Activated CD4-positive, CD25-positive, alpha-beta regulatory T cell treated with anti-CD3 and anti-CD28 coated beads, Interleukin-2, amount 50 U/mL, for 16 hours (primary cell): ENCODE results near the gene CDC42EP5.

Experiments used
- DNase-seq: peaks from one replicate; pipeline ENCODE4 v3.0.0-alpha.2; 2020; ENCODE audit warnings: low read depth, low spot score

CDC42EP5 gene

DNA sequence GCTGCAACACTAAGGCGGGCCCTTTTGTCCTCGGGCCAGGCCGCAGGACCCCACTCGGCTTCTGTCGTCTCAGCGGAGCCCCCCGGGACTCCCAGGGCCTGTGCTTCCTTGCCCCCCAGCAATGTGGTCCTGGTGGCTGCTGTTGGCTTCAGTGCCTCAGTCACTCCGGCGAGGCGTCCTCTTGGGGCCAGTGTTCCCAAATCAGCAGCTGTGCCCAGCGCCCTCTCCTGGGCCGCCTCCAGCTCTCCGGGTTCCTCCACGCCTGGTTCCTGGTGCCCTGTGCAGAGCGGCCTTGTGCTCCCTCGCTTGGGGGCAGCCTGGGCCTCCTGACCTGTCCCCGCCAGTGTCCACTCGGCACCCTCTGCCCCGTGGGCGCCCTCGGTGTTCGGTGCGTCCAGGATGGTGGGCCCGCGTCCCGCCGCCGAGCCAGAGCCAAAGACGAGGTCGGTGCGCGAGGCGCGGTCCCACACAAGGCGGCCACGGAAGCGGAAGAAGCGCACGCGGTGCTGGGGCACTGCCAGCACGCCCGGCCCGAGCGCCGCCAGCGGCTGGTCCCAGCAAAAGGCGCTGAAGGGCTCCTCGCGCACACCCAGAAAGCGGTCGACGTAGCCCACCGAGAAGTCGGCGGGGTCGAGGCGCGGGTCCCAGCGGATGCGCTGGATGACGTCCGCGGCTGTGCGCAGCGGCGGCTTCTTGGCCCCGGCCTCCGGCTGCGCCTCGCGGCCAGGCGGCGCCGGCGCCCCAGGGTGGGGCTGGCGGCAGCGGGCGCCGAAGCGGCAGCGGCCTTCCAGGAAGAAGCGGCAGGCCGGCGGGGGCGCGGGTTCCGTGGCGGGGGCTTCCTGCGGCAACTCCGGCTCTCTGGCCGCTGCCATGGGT, 10.2 kb downstream of the CDC42EP5 start:
- DNase-seq = peak; percentile 33

DNA sequence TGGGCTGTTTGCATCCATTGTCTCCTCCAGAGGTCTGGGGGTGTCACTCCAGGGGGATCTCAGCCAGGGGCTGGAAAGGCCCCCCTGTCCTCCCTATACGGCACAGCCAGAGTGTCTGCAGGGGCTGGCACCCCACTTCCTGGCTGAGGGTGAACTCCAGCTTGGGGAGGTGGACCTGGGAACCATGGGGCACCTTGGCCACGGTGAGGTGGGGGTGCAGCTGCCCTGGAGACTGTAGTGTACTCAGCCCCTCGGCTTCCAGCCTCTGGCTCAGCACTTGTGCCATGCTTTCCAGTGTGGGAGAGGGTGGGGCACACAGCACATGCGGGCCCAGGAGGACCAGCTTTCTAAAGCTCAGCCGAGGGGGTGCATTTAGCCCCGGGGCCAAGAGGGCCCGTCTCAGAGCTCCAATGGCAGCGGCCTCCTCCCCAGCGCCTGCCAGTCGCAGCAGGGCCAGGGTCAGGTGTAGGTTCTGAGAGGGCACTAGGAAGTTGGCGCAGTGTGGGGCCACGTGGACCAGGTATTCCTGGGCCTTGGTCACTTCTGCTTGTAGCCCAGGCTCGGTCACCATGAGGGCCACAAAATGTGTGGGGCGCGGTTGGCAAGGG, 10.9 kb downstream of the CDC42EP5 start:
- no peak for DNase-seq

DNA sequence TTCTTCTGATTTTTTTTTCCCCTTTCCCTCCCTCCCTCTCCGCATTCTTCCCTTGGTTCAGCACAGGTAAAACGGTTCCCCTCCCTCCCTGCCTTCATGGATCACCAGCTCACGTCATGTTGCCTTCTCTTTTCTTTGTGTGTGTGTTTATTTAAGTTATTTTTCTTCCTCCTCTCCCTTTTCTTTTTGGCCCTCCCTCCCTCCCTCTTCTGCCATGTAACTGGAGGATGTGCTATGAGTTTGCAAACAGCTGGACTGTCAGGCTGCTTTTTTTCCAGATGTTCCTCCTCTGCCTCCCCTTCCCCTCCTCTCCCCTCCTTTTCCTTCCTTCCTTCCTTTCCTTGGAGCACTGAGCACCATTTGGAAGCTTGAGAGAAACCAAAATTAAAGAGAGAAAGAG, 11.5 kb downstream of the CDC42EP5 start:
- no peak for DNase-seq

DNA sequence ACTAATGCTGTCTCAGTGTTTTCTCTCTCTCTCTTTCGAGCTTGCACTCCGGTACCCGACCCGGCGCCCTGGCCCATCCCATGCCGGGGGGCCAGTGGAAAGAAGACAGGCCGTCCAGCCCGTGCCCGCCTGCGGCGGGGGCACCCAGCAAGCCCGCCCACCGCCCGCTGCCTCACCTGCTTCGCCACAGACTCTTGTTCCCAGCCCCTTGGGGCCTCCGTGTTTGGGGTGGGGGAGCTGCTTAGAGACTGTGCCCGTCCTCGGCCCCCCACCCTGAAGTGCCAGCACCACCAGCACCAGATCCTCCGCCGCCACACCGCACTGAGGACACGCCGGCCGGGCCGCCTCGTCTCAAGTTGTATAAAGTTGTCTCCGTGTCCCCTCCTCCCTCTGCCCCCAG, 11.9 kb downstream of the CDC42EP5 start:
- no peak for DNase-seq

DNA sequence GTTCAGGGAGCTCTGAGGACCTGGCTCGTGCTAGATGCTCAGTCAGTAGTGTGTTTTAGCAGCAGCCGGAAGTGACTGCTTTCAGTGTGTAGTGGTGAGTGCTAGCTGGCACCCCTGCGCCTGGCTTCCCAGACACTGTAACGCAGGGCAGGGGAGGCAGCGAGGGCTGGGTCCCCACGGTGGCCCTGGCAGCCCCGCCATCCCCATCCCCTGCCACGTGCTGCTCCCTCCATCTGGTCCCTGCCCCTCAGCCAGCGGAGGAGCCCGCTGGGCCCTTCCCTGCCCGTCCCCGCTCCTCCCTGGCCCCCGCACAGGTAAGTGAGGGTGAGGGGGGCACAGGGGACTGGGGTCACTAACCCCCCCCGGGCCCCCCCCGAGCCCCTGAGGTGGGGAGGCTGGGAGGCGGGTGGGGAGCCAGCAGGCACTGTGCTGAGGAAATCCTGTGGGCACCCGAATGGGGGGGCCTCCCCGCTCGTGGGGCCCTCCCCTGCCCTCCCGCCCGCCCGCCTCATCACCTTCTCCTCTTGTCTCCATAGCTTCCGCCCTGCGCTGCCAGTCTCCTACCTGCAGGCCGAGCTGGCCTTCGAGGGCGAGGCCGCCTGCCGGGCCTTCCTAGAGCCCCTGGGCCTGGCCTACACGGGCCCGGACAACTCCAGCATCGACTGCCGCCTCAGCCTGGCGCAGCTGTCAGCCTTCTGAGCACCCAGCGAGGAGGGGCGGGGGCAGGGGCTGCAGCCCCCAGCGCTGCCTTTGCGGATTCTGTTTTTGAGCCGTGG, 12.7 kb downstream of the CDC42EP5 start:
- no peak for DNase-seq

DNA sequence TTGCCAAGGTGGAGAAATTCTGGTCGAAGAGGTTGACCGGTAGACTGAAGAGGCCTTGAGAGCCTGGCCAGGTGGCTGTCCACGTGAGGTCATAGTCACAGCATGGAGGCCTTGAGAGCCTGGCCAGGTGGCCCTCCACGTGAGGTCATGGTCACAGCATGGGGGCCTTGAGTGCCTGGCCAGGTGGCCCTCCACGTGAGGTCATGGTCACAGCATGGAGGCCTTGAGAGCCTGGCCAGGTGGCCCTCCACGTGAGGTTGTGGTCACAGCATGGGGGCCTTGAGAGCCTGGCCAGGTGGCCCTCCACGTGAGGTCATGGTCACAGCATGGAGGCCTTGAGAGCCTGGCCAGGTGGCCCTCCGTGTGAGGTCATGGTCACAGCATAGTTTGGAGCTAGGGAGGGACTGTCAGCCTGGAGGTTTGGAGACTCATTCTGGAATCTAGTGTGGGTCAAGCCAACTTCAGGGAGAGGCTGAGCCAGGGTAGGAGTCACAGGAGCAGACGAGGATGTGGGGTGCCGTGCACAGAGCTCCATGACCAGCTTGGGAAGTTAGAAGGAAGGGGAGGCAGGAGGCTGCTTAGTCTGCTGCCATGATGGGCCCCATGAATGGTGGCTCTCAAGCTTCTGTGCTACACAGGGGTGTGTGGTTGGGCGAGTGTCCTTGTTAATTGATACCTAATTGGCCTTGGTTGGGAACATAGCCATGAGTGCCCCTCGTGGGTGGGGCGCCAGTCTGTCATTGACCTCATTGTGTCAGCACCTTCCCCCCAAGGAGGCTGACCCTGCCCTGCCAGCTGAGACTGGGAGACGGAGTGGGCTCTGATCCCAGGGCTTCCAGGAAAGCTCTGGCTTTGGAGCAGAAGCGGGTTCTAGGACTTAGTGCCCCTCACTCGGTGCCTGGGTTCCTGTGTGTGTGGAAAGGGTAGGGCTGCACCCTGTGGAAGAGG, 13.5 kb downstream of the CDC42EP5 start:
- DNase-seq = no peak

DNA sequence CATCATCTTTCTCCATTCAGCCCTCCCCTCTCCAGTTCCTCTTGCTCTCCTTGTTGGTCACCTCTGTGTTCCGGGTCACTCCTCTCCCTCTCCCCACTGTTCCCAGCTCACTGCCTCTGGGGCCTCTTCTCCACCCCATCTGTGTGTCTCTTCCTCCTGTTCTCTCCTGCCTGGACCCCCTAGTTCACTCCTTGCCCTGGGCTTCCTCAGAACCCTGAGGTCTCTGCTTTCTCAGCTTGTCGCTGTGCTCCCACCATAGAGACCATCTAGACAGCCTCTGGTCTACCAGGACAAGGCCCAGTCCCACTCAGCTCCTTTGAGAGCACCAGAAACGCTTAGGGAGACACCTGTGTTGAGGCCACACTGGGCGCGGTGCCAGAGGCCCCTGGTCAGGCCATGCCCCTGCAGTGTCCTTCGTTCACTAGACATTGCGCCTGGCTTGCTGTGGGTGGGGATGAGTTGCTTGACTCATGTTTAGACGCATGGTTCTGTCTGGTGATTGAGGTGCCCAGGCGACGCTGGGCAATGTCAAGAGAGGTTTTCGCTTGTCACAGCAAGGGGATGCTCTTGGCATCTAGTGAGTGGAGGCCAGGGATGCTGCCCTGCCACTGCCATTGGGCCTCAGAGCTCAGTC, 14.3 kb downstream of the CDC42EP5 start:
- DNase-seq = no peak

DNA sequence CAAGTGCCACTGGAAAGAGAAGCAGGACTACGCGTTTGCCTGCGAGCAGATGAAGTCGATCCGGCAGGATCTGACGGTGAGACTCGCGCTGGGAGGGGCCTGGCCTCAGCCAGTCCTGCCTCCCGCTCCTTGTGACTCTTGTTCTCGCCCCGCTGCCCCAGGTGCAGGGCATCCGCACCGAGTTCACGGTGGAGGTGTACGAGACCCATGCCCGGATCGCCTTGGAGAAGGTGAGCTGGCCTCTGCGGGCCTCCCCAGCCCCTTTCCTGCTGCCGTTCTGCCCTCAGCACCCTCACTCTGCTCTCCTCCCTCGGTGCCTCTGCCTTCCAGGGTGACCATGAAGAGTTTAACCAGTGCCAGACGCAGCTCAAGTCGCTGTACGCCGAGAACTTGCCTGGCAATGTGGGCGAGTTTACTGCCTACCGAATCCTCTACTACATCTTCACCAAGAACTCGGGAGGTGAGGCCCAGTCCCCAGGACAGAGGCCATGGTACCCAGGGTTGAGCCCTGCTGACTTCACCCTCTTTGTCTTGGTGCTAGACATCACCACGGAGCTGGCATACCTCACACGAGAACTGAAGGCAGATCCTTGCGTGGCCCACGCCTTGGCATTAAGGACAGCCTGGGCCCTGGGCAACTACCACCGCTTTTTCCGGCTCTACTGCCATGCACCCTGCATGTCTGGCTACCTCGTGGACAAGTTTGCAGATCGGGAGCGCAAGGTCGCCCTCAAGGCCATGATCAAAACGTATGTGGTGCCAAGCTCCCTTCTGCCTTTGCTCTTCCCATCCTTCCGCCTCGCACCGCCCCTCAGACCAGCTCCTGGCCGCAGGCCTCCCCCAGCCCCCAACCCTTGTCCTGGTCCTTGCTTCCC, 15.1 kb downstream of the CDC42EP5 start:
- DNase-seq = no peak

DNA sequence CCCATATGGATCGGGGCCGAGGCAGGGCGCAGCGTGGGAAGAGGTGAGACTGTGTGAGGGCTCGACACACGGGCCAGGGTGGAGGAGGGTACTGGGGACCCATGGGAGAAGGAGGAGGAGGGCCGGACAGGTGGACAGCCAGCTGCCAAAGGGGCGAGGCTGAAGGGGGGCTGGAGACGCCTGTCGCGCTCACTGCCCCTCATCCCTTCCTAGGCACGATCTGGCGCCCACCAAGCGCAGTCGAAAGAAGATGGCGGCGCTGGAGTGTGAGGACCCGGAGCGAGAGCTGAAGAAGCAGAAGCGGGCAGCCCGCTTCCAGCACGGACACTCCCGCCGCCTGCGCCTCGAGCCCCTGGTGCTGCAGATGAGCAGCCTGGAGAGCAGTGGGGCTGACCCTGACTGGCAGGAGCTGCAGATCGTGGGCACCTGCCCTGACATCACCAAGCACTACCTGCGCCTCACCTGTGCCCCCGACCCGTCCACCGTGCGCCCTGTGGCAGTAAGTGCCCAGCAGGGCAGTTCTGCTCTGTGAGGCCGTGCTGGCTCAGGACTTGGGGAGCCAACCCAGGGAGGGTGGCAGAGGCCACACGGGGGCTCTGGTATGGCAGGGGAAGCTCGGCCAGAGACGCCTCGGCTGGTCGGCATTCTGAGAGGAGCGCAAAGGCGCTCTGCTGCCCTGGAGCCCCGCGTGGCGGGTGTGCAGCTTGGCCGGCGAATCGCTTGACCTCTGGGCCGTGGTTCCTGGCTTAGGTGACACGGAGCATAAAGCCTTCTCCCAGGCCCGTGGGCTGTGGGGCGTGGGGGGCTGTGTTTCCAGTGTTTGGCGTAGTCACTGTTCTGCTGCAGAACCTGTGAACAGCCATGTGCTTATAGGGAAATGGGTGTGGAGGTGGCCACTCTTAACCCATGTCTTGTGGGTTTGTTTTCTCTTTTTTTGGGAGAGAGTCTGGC, 16.4 kb downstream of the CDC42EP5 start:
- DNase-seq = no peak

DNA sequence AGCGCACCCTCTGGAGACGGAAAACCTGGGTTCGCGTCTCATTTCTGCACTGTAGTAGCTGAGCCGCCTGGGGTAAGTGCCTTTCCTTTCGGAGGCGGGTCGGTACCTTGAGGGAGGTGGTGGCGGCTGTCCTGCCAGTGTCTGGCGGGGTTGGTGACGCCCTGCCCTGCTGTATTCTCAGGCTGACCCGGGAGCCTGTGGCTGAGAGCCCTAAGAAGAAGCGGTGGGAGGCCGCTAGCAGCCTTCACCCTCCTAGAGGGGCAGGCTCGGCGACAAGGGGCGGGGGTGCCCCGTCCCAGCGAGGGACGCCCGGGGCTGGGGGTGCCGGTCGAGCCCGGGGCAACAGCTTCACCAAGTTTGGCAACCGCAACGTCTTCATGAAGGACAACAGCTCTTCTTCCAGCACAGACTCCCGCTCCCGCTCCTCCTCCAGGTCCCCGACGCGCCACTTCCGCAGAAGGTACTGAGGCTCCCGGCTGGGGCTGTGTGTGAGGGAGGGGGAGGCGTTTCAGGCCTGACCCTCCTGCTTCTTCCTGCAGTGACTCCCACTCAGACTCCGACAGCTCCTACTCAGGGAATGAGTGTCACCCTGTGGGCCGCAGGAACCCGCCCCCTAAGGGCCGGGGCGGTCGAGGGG, 17.2 kb downstream of the CDC42EP5 start:
- no peak for DNase-seq

DNA sequence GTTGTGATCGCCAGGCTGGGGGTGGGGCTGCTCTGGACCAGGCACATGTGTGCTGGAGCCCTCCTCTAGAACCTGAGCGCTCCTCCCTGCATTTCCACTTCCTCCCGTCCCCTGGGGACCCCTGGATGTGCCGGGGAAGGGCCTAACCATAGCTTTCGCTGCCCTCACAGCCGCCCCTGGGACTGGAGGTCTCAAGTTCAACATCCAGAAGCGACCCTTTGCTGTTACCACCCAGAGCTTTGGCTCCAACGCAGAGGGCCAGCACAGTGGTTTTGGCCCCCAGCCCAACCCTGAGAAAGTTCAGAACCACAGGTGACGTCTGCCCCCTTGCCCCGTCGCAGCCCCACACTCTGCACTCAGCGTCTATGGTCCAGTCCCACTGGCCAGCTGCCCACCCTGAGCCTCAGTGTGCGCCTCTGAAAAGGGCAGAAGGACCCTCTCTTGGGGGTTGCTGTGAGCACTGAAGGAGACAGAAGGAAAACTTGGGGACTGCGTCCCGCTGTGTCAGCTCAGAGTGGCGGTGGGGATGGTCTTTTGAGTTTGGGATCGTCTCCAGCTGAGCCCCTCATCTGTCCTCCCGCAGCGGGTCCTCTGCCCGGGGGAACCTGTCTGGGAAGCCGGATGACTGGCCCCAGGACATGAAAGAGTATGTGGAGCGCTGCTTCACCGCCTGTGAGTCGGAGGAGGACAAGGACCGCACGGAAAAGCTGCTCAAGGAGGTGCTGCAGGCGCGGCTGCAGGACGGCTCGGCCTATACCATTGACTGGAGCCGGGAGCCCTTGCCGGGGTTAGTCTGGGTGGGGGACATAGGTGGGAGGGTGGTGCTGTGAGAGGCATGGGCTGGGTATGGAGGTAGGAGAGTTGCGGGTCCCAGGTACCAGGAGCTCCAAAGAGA, 18.1 kb downstream of the CDC42EP5 start:
- DNase-seq = no peak

DNA sequence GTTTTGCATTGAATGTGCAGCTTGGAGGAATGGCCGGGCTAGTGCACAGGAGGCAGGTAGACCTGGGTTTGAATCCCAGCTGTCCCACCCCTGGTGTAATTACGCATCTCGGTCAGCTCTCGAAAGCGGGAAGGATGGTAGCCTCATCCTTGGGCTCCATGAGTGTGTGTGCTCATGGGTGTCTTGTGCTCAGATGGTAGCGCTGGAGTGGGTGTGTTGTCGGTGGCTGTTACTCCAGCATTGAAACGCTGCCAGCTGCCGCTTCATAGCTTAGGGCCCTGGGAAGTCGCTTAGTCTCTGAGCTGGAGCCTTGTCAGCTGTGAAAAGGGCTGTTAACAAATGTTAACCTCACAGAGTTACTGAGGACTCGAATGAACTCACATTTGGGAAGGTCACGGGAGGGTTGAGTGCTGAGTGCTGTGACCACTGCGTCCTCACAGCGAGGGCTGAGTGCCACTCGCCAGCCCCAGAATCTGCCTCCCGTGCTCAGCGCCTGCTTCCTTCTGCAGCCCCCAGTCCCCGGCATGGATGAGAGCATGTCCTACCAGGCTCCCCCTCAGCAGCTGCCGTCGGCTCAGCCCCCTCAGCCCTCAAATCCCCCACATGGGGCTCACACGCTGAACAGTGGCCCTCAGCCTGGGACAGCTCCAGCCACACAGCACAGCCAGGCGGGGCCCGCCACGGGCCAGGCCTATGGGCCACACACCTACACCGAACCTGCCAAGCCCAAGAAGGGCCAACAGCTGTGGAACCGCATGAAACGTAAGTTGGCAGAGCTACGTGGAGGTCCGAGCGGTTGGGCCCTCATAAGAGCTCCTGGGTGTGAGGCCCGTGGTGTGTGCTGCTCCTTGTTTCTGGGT, 18.9 kb downstream of the CDC42EP5 start:
- no peak for DNase-seq

DNA sequence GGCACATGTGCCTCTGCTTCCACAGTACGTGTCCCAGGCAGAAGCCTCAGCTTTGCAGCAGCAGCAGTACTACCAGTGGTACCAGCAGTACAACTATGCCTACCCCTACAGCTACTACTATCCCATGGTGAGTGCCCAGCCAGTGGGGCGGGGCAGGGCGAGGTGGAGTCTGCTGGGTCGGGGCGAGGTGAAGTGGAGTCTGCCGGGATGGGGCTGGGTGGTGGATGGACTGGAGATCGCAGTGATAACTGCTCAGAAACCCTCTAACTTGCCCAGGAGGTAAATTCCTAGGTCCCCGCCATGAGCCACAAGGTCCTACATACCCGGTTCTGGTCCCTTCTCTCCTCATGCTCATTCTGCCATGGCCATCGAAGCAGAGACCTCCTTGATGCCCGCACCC, 20.5 kb downstream of the CDC42EP5 start:
- DNase-seq = no peak

DNA sequence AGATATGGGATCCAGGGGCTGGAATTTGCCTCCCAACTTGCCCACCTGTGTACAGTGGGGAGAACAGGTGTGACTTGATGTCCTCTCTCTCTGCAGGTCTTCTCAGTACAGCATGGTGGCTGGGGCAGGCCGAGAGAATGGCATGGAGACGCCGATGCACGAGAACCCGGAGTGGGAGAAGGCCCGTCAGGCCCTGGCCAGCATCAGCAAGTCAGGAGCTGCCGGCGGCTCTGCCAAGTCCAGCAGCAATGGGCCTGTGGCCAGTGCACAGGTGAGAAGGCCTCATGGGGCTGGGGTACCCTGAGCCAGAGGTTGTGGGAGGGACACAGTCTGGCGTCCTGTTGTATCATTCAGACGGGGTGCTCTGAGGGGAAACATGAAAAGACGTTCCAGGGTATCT, 21.1 kb downstream of the CDC42EP5 start:
- DNase-seq = no peak

DNA sequence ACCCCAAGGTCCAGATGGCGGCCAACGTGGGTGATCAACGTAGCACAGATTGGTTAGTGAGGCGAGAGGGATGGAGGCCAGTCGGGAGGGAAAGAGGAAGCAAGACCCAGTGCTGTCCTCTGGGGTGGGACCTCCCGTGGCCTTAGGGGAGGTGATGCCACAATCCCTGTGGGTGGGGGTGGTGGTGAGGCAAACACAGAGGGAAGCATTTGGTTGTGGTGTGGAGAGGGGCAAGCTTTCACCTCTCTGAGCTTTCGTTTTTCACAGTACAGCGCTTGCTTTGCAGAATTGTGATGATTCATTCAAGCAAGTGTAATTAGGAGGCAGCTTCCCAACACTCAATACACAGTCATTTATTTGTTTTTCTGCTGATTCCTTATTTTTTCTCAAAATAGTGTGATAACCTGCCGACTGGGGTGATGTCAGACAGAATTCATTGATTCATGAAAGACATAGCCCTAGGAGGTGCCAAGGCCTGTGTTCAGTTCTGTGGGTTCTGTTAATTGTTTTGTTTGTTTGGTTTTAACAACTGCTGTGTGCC, 21.7 kb downstream of the CDC42EP5 start:
- DNase-seq = no peak

DNA sequence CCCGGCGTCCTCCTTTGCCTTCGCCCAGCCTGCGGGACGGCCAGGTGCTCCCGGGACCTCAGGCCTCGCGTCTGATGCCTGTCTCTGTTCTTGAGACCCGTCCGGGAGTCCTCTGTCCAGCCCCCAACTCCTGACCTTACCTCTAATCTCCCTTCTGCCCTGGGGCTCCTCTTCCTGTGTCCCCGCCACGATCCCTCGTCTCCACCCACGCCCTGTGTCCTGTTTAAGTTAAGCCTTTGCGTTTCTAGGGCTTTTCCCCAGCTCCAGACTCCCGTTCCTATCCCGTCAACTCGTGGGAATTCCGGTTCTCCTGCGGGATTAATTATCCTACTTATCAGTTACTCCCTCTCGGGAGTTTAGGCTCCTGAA, 23.4 kb downstream of the CDC42EP5 start:
- DNase-seq = no peak
